Mesothelial cell of epicardium (in vitro differentiated cells): Measurements from ENCODE around the gene FGGY. TPM values are rescaled to one million over a fixed set of nuclear protein-coding genes. Genes with fewer than 3 reads are reported as not detected.
"Not testable (repeated sequence)": the region's sequence is repeated elsewhere in the genome, so short reads cannot be mapped to it uniquely, and the experiment has no call there.

ENCODE experiments used
- DNase-seq, 2 experiments: peaks; one replicate each; pipeline ENCODE4 v3.0.0; 2021; ENCODE audit warnings: low spot score in 2 of 2; ENCODE audit not compliant: unreplicated experiment in 2 of 2
- H3K27ac Mint-ChIP-seq: 2 replicates; pipeline ENCODE4 v1.8.0; 2021; ENCODE audit warnings: mixed read lengths
- H3K27me3 Mint-ChIP-seq: 2 replicates; pipeline ENCODE4 v1.8.0; 2021; ENCODE audit warnings: low read depth, mixed read lengths
- H3K36me3 Mint-ChIP-seq: 2 replicates; pipeline ENCODE4 v1.8.0; 2021; ENCODE audit warnings: mixed read lengths
- H3K4me1 Mint-ChIP-seq: 2 replicates; pipeline ENCODE4 v1.8.0; 2021; ENCODE audit warnings: mixed read lengths
- H3K4me3 Mint-ChIP-seq: 2 replicates; pipeline ENCODE4 v1.8.0; 2021; ENCODE audit warnings: mild to moderate bottlenecking, moderate library complexity, mixed read lengths
- H3K9me3 Mint-ChIP-seq: 2 replicates; pipeline ENCODE4 v1.8.0; 2021; ENCODE audit warnings: mixed read lengths
- total RNA-seq: library from RNA; stranded (reverse); gene quantifications from 3 replicates; pipeline ENCODE4 v1.2.1, GENCODE V29; 2021
- TF ChIP-seq, protein P1 (sequence below): fragments of 200-600 bp; sonication (generic); IDR thresholded peaks from one replicate; pipeline ENCODE4 v1.5.0; 2021; ENCODE audit warnings: antibody characterized with exemption; ENCODE audit not compliant: unreplicated experiment

FGGY gene
- total RNA-seq, 1 donor from 2014 or later = 21.8 TPM

DNA sequence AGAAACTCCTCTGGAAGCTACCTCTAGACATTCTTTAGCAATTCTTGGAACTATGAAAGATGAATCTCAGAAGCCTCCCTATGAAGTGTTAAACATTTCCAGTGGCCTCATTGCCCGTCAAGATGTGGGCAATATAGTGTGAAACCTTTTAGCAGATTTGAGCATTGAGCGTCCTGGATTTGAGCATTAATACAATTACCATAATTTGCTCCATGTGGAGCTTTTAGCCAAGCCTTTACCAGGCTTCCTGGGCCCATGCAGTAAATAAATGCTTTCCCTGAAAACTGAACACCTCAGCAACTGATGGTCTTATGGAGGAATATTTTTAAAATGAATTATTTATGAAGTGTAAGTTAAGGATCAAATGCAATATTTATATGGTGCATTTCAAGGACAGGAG is 162.0 kb downstream of the FGGY start:
- Mint-ChIP-seq H3K4me3 (no peak overlapping the region), H3K27ac (peak overlapping the region; percentile 22), H3K9me3 (peaks cover 25% of the 10 kb centered on the region), H3K27me3 (no peaks in the 10 kb centered on the region), H3K36me3 (peaks cover 16% of the 10 kb centered on the region), H3K4me1 (peaks cover 26% of the 10 kb centered on the region)
- TF ChIP-seq, protein P1, sequence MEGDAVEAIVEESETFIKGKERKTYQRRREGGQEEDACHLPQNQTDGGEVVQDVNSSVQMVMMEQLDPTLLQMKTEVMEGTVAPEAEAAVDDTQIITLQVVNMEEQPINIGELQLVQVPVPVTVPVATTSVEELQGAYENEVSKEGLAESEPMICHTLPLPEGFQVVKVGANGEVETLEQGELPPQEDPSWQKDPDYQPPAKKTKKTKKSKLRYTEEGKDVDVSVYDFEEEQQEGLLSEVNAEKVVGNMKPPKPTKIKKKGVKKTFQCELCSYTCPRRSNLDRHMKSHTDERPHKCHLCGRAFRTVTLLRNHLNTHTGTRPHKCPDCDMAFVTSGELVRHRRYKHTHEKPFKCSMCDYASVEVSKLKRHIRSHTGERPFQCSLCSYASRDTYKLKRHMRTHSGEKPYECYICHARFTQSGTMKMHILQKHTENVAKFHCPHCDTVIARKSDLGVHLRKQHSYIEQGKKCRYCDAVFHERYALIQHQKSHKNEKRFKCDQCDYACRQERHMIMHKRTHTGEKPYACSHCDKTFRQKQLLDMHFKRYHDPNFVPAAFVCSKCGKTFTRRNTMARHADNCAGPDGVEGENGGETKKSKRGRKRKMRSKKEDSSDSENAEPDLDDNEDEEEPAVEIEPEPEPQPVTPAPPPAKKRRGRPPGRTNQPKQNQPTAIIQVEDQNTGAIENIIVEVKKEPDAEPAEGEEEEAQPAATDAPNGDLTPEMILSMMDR = no peak
- no peak for DNase-seq

DNA sequence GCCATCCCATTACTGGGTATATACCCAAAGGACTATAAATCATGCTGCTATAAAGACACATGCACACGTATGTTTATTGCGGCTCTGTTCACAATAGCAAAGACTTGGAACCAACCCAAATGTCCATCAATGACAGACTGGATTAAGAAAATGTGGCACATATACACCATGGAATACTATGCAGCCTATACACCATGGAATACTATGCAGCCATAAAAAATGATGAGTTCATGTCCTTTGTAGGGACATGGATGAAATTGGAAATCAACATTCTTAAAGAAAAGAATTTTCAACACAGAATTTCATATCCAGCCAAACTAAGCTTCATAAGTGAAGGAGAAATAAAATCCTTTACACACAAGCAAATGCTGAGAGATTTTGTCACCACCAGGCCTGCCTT is 166.0 kb downstream of the FGGY start:
- Mint-ChIP-seq H3K36me3 (peaks cover 16% of the 10 kb centered on the region), H3K4me1 (peaks cover 15% of the 10 kb centered on the region), H3K9me3 (peaks cover 38% of the 10 kb centered on the region)
- DNase-seq, H3K27ac Mint-ChIP-seq, H3K4me3 Mint-ChIP-seq, H3K27me3 Mint-ChIP-seq: not testable (repeated sequence)

DNA sequence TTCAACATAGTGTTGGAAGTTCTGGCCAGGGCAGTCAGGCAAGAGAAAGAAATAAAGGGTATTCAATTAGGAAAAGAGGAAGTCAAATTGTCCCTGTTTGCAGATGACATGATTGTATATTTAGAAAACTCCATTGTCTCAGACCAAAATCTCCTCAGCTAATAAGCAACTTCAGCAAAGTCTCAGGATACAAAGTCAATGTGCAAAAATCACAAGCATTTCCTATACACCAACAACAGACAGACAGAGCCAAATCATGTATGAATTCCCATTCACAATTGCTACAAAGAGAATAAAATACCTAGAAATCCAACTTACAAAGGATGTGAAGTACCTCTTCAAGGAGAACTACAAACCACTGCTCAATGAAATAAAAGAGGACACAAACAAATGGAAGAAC is 168.6 kb downstream of the FGGY start:
- H3K27ac Mint-ChIP-seq, DNase-seq, H3K4me1 Mint-ChIP-seq, H3K27me3 Mint-ChIP-seq, H3K4me3 Mint-ChIP-seq: not testable (repeated sequence)
- Mint-ChIP-seq H3K9me3 (peaks cover 44% of the 10 kb centered on the region), H3K36me3 (peaks cover 20% of the 10 kb centered on the region)

DNA sequence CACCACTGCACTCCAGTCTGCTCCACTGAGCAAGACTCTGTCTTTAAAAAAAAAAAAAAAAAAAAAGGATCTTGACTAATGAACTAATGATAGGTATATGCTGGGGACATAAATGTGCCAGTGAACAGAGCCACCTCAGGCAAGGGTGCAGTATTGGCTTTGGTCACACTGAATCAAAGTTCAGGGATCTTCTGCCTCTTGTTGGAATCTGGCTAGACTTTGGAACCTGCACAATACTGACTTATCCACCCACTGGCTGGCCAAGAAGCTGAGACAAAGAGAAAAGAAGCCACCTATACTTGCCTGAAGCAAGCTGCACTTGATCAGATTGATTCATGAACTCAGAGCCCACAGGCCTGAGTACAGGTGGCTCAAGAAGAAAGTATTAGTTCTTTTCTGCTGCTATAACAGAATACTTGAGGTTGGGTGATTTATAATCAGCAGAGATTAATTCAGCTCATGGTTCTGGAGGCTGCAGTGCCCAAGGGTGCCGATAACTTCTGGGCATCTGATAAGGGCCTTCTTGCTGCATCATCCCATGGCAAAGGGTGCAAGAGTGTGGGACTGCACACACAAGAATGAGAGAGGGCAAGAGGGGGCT is 172.0 kb downstream of the FGGY start:
- Mint-ChIP-seq H3K4me1 (no peaks in the 10 kb centered on the region), H3K27ac (no peak overlapping the region), H3K27me3 (no peaks in the 10 kb centered on the region), H3K36me3 (peaks cover 19% of the 10 kb centered on the region), H3K9me3 (peaks cover 37% of the 10 kb centered on the region), H3K4me3 (no peak overlapping the region)
- no peak for DNase-seq
- TF ChIP-seq, protein P1 = no peak

DNA sequence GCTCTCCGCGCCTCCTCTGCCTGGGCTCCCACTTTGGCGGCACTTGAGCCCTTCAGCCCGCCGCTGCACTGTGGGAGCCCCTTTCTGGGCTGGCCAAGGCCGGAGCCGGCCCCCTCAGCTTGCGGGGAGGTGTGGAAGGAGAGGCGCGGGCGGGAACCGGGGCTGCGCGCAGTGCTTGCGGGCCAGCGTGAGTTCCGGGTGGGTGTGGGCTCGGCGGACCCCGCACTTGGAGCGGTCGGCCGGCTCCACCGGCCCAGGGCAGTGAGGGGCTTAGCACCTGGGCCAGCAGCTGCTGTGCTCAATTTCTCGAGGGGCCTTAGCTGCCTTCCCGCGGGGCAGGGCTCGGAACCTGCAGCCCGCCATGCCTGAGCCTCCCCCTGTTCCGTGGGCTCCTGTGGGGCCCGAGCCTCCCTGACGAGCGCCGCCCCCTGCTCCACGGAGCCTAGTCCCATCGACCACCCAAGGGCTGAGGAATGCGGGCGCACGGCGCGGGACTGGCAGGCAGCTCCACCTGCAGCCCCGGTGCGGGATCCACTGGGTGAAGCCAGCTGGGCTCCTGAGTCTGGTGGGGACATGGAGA is 175.2 kb downstream of the FGGY start:
- Mint-ChIP-seq H3K9me3 (peaks cover 19% of the 10 kb centered on the region), H3K4me1 (peaks cover 13% of the 10 kb centered on the region), H3K36me3 (peaks cover 19% of the 10 kb centered on the region)
- DNase-seq, H3K4me3 Mint-ChIP-seq, H3K27me3 Mint-ChIP-seq, H3K27ac Mint-ChIP-seq: not testable (repeated sequence)

DNA sequence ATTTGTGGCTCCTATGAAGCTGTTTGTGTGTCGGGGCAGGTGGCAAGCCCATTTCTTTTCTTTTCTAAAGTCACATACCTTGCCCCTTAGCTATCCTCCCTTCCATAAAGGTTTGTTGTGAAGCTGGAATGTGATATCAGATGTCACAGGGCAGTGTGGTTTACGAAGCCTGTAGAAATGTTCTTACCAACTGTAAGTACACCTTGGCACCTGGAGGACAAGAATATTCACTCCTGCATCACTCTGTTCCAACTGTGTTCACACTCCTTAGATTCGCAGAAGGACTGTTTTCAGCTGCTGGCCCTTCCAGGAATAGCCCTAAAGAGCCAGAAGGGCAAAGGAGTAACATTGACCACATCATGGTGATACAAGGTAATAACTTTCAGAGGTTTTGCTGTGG is 176.9 kb downstream of the FGGY start:
- TF ChIP-seq, protein P1 = no peak
- Mint-ChIP-seq H3K4me1 (peaks cover 13% of the 10 kb centered on the region), H3K27ac (no peak overlapping the region), H3K4me3 (no peak overlapping the region), H3K9me3 (peaks cover 19% of the 10 kb centered on the region), H3K27me3 (no peaks in the 10 kb centered on the region), H3K36me3 (peaks cover 19% of the 10 kb centered on the region)
- DNase-seq = no peak

DNA sequence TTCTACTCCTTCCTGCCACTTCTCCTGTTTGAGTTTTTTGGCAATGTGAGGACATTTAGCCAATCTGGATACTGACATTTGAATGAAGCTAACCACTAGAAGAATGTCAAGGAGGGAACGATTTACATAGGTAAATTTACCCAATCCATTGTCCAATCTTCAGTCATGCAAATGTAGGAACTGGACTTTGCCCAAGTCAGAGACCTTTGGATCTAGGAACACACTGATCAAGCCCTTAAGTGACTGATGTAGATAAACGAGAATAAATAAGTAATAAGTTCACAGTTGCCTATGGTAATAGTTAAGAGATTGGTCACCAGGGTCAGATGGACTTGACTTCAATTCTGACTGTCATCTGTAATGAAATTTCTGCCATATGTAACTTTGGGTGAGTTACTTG is 177.6 kb downstream of the FGGY start:
- Mint-ChIP-seq H3K36me3 (peaks cover 19% of the 10 kb centered on the region), H3K27me3 (no peaks in the 10 kb centered on the region), H3K4me3 (no peak overlapping the region), H3K9me3 (peaks cover 15% of the 10 kb centered on the region), H3K4me1 (peaks cover 13% of the 10 kb centered on the region), H3K27ac (no peak overlapping the region)
- no peak for DNase-seq
- TF ChIP-seq, protein P1 = no peak
